H1 (cell line): ENCODE results near the gene PSMF1. TPM values are rescaled to one million over a fixed set of nuclear protein-coding genes. Genes with fewer than 3 reads are reported as not detected.

Experiments used
- CTCF ChIA-PET: fragments of 300-600 bp; sonication (Branson Sonifier 250); formaldehyde crosslinking; loops from one replicate; lab custom pipeline; 2021; ENCODE audit not compliant: partially characterized antibody; lab: Charles Lee
- POLR2A ChIA-PET: fragments of 300-600 bp; sonication (Branson Sonifier 250); formaldehyde crosslinking; loops from one replicate; lab custom pipeline; 2021; ENCODE audit warnings: inconsistent platforms; ENCODE audit not compliant: partially characterized antibody; lab: Charles Lee
- DNase-seq, 2 experiments: peaks; one replicate each; pipeline versions ENCODE4 v3.0.0 to v3.0.0-alpha.2; 2010 to 2022; ENCODE audit warnings: low spot score in 2 of 2, low read depth in 1 of 2, mixed read lengths in 1 of 2
- FAIRE-seq: peaks from 2 replicates; lab custom pipeline; 2011; peaks lifted over from hg19 to GRCh38; lab: Jason Lieb, UNC
- H2AFZ ChIP-seq: 2 replicates; pipeline ENCODE4 v1.8.1; 2012; ENCODE audit warnings: low read length, inconsistent platforms
- H2AK5ac ChIP-seq: 2 replicates; pipeline ENCODE4 v1.6.1; 2013; ENCODE audit warnings: low read depth, low read length
- H2BK120ac ChIP-seq: replicated peaks from 2 replicates; pipeline ENCODE3; 2013; ENCODE audit warnings: low read depth, low read length, inconsistent platforms
- H2BK12ac ChIP-seq: 2 replicates; pipeline ENCODE4 v1.6.1; 2013; ENCODE audit warnings: low read depth, low read length
- H2BK15ac ChIP-seq: 2 replicates; pipeline ENCODE4 v1.6.1; 2013; ENCODE audit warnings: low read length
- H2BK20ac ChIP-seq: 2 replicates; pipeline ENCODE4 v1.6.1; 2013; ENCODE audit warnings: low read length
- H2BK5ac ChIP-seq: 2 replicates; pipeline ENCODE4 v1.6.1; 2013; ENCODE audit warnings: low read depth, low read length
- H3K14ac ChIP-seq: 2 replicates; pipeline ENCODE4 v1.6.1; 2013; ENCODE audit warnings: inconsistent platforms; ENCODE audit not compliant: insufficient read length
- H3K18ac ChIP-seq: 2 replicates; pipeline ENCODE4 v1.6.1; 2013; ENCODE audit warnings: low read length; ENCODE audit errors: extremely low read depth
- H3K23ac ChIP-seq: 2 replicates; pipeline ENCODE4 v1.6.1; 2013; ENCODE audit warnings: inconsistent platforms; ENCODE audit not compliant: insufficient read length
- H3K23me2 ChIP-seq: 2 replicates; pipeline ENCODE4 v1.6.1; 2013; ENCODE audit warnings: low read depth, low read length
- H3K27ac ChIP-seq: 2 replicates; pipeline ENCODE4 v1.6.1; 2011; ENCODE audit warnings: low read depth, low read length, inconsistent platforms
- H3K27me3 ChIP-seq, 4 experiments: replicated peaks in 1 of 4; 1 replicate in 1 of 4; 2 replicates in 3 of 4; pipeline versions ENCODE4 v1.6.1 to v1.8.1; 2011 to 2013; ENCODE audit warnings: low read length in 3 of 4, mild to moderate bottlenecking in 3 of 4, inconsistent platforms in 2 of 4, mixed read lengths in 2 of 4, moderate library complexity in 1 of 4; ENCODE audit not compliant: control insufficient read depth in 3 of 4, insufficient read depth in 3 of 4; ENCODE audit errors: extremely low read depth in 1 of 4
- H3K36me3 ChIP-seq, 4 experiments: 2 replicates each; pipeline versions ENCODE4 v1.6.1 to v1.8.1; 2011 to 2013; ENCODE audit warnings: mild to moderate bottlenecking in 4 of 4, low read length in 3 of 4, moderate library complexity in 2 of 4, control low read depth in 1 of 4, inconsistent platforms in 1 of 4; ENCODE audit not compliant: insufficient read depth in 4 of 4, control insufficient read depth in 2 of 4
- H3K4ac ChIP-seq: replicated peaks from 2 replicates; pipeline ENCODE3; 2013; ENCODE audit warnings: low read length, low read depth, mixed read lengths, inconsistent platforms; ENCODE audit not compliant: insufficient read length
- H3K4me1 ChIP-seq, 4 experiments: replicated peaks in 1 of 4; 1 replicate in 1 of 4; 2 replicates in 3 of 4; pipeline versions ENCODE4 v1.6.1 to v1.8.1; 2011 to 2013; ENCODE audit warnings: low read length in 3 of 4, inconsistent platforms in 2 of 4, mixed read lengths in 1 of 4; ENCODE audit not compliant: insufficient read depth in 4 of 4, control insufficient read depth in 3 of 4
- H3K4me2 ChIP-seq, 2 experiments: 2 replicates each; pipeline versions ENCODE4 v1.6.1 to v1.8.1; 2011 to 2013; ENCODE audit warnings: low read depth in 2 of 2, low read length in 2 of 2, control low read depth in 1 of 2, inconsistent platforms in 1 of 2, mild to moderate bottlenecking in 1 of 2; ENCODE audit not compliant: insufficient read depth in 1 of 2
- H3K4me3 ChIP-seq, 4 experiments: fragments of 200-600, 300-600 bp in 1 of 4; sonication (generic), shearing (Covaris generic), sonication (Bioruptor Twin) in 1 of 4; 2 replicates each; pipeline versions ENCODE4 v1.5.1 to v1.8.1; 2011 to 2016; ENCODE audit warnings: low read length in 4 of 4, low read depth in 3 of 4, control low read depth in 2 of 4, inconsistent platforms in 2 of 4, mild to moderate bottlenecking in 2 of 4, mixed read lengths in 1 of 4, moderate library complexity in 1 of 4; ENCODE audit not compliant: insufficient read depth in 2 of 4; ENCODE audit errors: extremely low read depth in 1 of 4
- H3K56ac ChIP-seq: replicated peaks from 2 replicates; pipeline ENCODE3; 2013; ENCODE audit warnings: low read depth, mild to moderate bottlenecking, mixed read lengths, low read length, inconsistent platforms; ENCODE audit not compliant: insufficient read length
- H3K79me1 ChIP-seq: 2 replicates; pipeline ENCODE4 v1.6.1; 2013; ENCODE audit warnings: low read depth, low read length, control low read depth
- H3K79me2 ChIP-seq, 2 experiments: 2 replicates each; pipeline versions ENCODE4 v1.6.1 to v1.8.1; 2012 to 2013; ENCODE audit warnings: low read length in 2 of 2, mild to moderate bottlenecking in 2 of 2, inconsistent platforms in 1 of 2; ENCODE audit not compliant: insufficient read depth in 2 of 2, control insufficient read depth in 1 of 2
- H3K9ac ChIP-seq, 4 experiments: replicated peaks in 1 of 4; 1 replicate in 1 of 4; 2 replicates in 3 of 4; pipeline versions ENCODE4 v1.6.1 to v1.8.1; 2011 to 2013; ENCODE audit warnings: low read depth in 3 of 4, low read length in 3 of 4, control low read depth in 2 of 4, mild to moderate bottlenecking in 2 of 4, moderate library complexity in 2 of 4, inconsistent platforms in 1 of 4; ENCODE audit errors: extremely low read depth in 1 of 4
- H3K9me3 ChIP-seq, 2 experiments: 2 replicates each; pipeline versions ENCODE4 v1.6.1 to v1.8.1; 2012 to 2013; ENCODE audit warnings: mild to moderate bottlenecking in 2 of 2, moderate library complexity in 2 of 2, control low read depth in 1 of 2, inconsistent platforms in 1 of 2, low read depth in 1 of 2, low read length in 1 of 2, mixed read lengths in 1 of 2; ENCODE audit not compliant: insufficient read depth in 2 of 2
- H4K20me1 ChIP-seq, 2 experiments: replicated peaks in 1 of 2; 2 replicates each; pipeline versions ENCODE3 to v1.8.1; 2011 to 2013; ENCODE audit warnings: inconsistent platforms in 2 of 2, low read length in 2 of 2, mild to moderate bottlenecking in 1 of 2; ENCODE audit not compliant: insufficient read depth in 2 of 2, control insufficient read depth in 1 of 2
- H4K5ac ChIP-seq: 2 replicates; pipeline ENCODE4 v1.6.1; 2013; ENCODE audit warnings: low read length, low read depth, mixed read lengths, inconsistent platforms; ENCODE audit not compliant: insufficient read length
- H4K8ac ChIP-seq: 2 replicates; pipeline ENCODE4 v1.8.0; 2013; ENCODE audit warnings: mild to moderate bottlenecking, moderate library complexity, low read length, inconsistent platforms; ENCODE audit not compliant: insufficient read depth; ENCODE audit errors: extremely low read depth
- H4K91ac ChIP-seq: replicated peaks from 2 replicates; pipeline ENCODE3; 2013; ENCODE audit warnings: low read length, mixed read lengths, inconsistent platforms; ENCODE audit not compliant: insufficient read length
- ATF2 ChIP-seq: IDR thresholded peaks from 2 replicates; pipeline ENCODE4 v1.6.1; 2012; ENCODE audit warnings: low read length, inconsistent platforms
- E2F6 ChIP-seq: IDR thresholded peaks from 2 replicates; pipeline ENCODE4 v1.6.1; 2012; ENCODE audit warnings: inconsistent platforms
- EZH2 ChIP-seq: fragments of 200-600 bp; sonication (generic); IDR thresholded peaks from 2 replicates; pipeline ENCODE4 v1.7.1; 2012; ENCODE audit warnings: low read depth, mild to moderate bottlenecking, moderate library complexity, low read length, inconsistent platforms; ENCODE audit not compliant: severe bottlenecking
- FOSL1 ChIP-seq: IDR thresholded peaks from 2 replicates; pipeline ENCODE4 v1.6.1; 2011; ENCODE audit warnings: mild to moderate bottlenecking, low read depth, low read length, moderate library complexity; ENCODE audit not compliant: insufficient read depth
- HDAC2 ChIP-seq, 2 experiments: fragments of 300-600 bp in 1 of 2; sonication (generic) in 1 of 2; IDR thresholded peaks; 2 replicates each; pipeline ENCODE4 v1.6.1; 2011 to 2012; ENCODE audit warnings: low read depth in 2 of 2, low read length in 2 of 2, mild to moderate bottlenecking in 2 of 2, moderate library complexity in 2 of 2, borderline replicate concordance in 1 of 2, inconsistent platforms in 1 of 2
- KDM1A ChIP-seq: fragments of 200-600, 300-600 bp; sonication (generic); IDR thresholded peaks from 2 replicates; pipeline ENCODE4 v1.7.1; 2016; ENCODE audit warnings: mild to moderate bottlenecking, low read length, borderline replicate concordance
- SIRT6 ChIP-seq: IDR thresholded peaks from one replicate; pipeline ENCODE4 v1.7.1; 2012; ENCODE audit warnings: low read length, inconsistent platforms
- SIX5 ChIP-seq: IDR thresholded peaks from 2 replicates; pipeline ENCODE4 v1.6.1; 2011; ENCODE audit warnings: mild to moderate bottlenecking, low read depth, low read length
- SP2 ChIP-seq: IDR thresholded peaks from 2 replicates; pipeline ENCODE4 v1.6.1; 2012; ENCODE audit warnings: mild to moderate bottlenecking, low read length, inconsistent platforms
- WGBS, 2 experiments: shearing (Covaris generic) in 1 of 2; methylation state at CpG; one replicate each; pipeline versions ENCODE4 v1.1.6 to v1.1.7; 2013 to 2015; ENCODE audit warnings: low lambda C conversion rate in 2 of 2, mixed read lengths in 2 of 2, inconsistent platforms in 1 of 2, low coverage in 1 of 2, missing lambda C conversion rate in 1 of 2; ENCODE audit not compliant: insufficient replicate concordance in 2 of 2, insufficient coverage in 1 of 2, insufficient read length in 1 of 2; ENCODE audit errors: extremely low coverage in 1 of 2, missing lambda C conversion rate in 1 of 2; 5-methylcytosine and 5-hydroxymethylcytosine counted together
- polyA plus RNA-seq, 7 experiments: library from polyadenylated mRNA; depleted of rRNA in 3 of 7; stranded (reverse) in 5 of 7; unstranded in 2 of 7; fragments of >200 nt in 5 of 7; fragments of 200-250 nt in 2 of 7; gene quantifications; 1 replicate in 5 of 7; 2 replicates in 1 of 7; 4 replicates in 1 of 7; pipeline versions ENCODE4 v1.2.1 to v1.2.3, GENCODE V29; 2011 to 2013; ENCODE audit warnings: missing spikeins in 2 of 7, mixed read lengths in 2 of 7
- total RNA-seq: library from RNA; stranded (reverse); fragmentation: NEBNext Ultra II Directional; extraction: Animal tissue kit (Norgen Biotek cat#: 25700); gene quantifications from 2 replicates; pipeline ENCODE4 v1.2.1, GENCODE V29; 2021

Gene PSMF1
- total and polyA plus RNA-seq, 2 of the 8 experiments (the other 6 are each of a cell fraction or from before 2014, with no cell fraction given) = 106 to 159 TPM

GRCh38 chr20:1215386-1216170, 97.2 kb downstream of the PSMF1 start:
- Histone ChIP-seq H3K23ac (no peak overlapping the region), H4K91ac (no peak overlapping the region), H3K14ac (no peak overlapping the region), H3K9ac (no peak overlapping the region; a peak in 1 of 7 replicates), H2BK5ac (no peak overlapping the region), H2BK20ac (no peak overlapping the region), H2BK12ac (no peak overlapping the region), H3K4me3 (no peak overlapping the region), H2BK120ac (no peak overlapping the region), H3K9me3 (no peaks in the 10 kb centered on the region), H3K4ac (no peak overlapping the region), H3K27ac (no peak overlapping the region), H4K5ac (no peak overlapping the region), H3K23me2 (no peaks in the 10 kb centered on the region), H3K4me2 (no peak overlapping the region; a peak in 1 of 4 replicates), H2AFZ (0 out of 2 replicates have a peak overlapping the region, but pooled peaks have one; percentile 40), H3K79me2 (no peaks in the 10 kb centered on the region), H3K4me1 (peaks cover 0 to 10% (median 0%) of the 10 kb centered on the region in 4 experiments; a peak in 3 of 7 replicates), H3K79me1 (no peaks in the 10 kb centered on the region), H3K18ac (no peak overlapping the region), H3K36me3 (no peaks in the 10 kb centered on the region), H4K8ac (no peak overlapping the region), H2BK15ac (no peak overlapping the region), H2AK5ac (no peak overlapping the region), H4K20me1 (no peaks in the 10 kb centered on the region), H3K27me3 (0 out of 7 replicates have a peak, but pooled peaks cover 0 to 3% (median 0%) of the 10 kb centered on the region in 4 experiments), H3K56ac (no peak overlapping the region)
- WGBS, 2 experiments = 81% methylated on average over 11 of the region's 11 CpGs; no CpG with 5 or more reads in 1 of the 2 experiments
- DNase-seq = no peak
- CTCF ChIA-PET = interaction anchor here (0.7 kb wide), 1 partner anchor 520 kb away, joined by 3 read pairs; no protein-coding TSS in a partner anchor
- FAIRE-seq = no peak
- POLR2A ChIA-PET = no interaction called here
- TF ChIP-seq SP2 (no peak), SIX5 (no peak), KDM1A (no peak), E2F6 (no peak), ATF2 (no peak), HDAC2 (IDR thresholded peaks at IDR 0.05; ENCODE audit: borderline replicate concordance in 1 of 2, low read depth in 2 of 2, low read length in 2 of 2) (no peak), EZH2 (no peak), SIRT6 (no peak), FOSL1 (no peak)
